Chondrocyte (in vitro differentiated cells): Measurements from ENCODE around the gene SDK2. TPM values are rescaled to one million over a fixed set of nuclear protein-coding genes. Genes with fewer than 3 reads are reported as not detected.

Source experiments
- DNase-seq: peaks from one replicate; pipeline ENCODE4 v3.0.0; 2021; ENCODE audit warnings: mixed read lengths, low spot score
- H3K27ac Mint-ChIP-seq: one replicate; pipeline ENCODE4 v1.8.0; 2021; ENCODE audit warnings: mild to moderate bottlenecking, moderate library complexity, mixed read lengths; ENCODE audit not compliant: unreplicated experiment
- H3K27me3 Mint-ChIP-seq: 2 replicates; pipeline ENCODE4 v1.8.0; 2021; ENCODE audit warnings: low read depth, mixed read lengths
- H3K36me3 Mint-ChIP-seq: 2 replicates; pipeline ENCODE4 v1.8.0; 2021; ENCODE audit warnings: low read depth, mixed read lengths
- H3K4me1 Mint-ChIP-seq: 2 replicates; pipeline ENCODE4 v1.8.0; 2021; ENCODE audit warnings: low read depth, mild to moderate bottlenecking, mixed read lengths
- H3K4me3 Mint-ChIP-seq: one replicate; pipeline ENCODE4 v1.8.0; 2021; ENCODE audit warnings: mild to moderate bottlenecking, moderate library complexity, mixed read lengths; ENCODE audit not compliant: unreplicated experiment
- H3K9me3 Mint-ChIP-seq: 2 replicates; pipeline ENCODE4 v1.8.0; 2021; ENCODE audit warnings: low read depth, mixed read lengths
- CTCF ChIP-seq: fragments of 200-600 bp; sonication (generic); IDR thresholded peaks from 2 replicates; pipeline ENCODE4 v1.5.0; 2021; ENCODE audit warnings: antibody characterized with exemption, mild to moderate bottlenecking, moderate library complexity
- total RNA-seq: library from RNA; stranded (reverse); gene quantifications from 3 replicates; pipeline ENCODE4 v1.2.1, GENCODE V29; 2021

Gene SDK2
- total RNA-seq, 1 donor from 2014 or later, result 15.8 TPM

DNA sequence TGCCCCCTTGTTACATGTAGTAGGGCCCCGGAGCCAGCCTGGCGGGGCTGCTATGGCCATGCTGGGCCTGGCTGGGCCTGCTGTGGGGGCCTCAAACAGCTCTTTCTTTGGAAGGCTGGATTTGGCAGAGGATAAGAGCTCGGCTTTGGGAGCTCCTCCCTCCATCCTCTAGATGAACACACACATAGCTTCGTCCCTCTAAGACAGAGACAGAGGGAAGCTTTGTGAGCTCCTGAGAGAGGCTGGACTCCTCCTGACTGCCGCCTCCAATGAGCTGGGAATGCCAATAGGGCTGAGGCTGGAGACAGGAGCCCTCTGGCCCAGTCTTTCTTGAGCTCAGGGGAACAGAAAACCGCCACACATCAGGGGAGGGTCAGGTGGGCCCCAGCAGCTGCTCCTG is 295.1 kb downstream of the SDK2 start:
- Mint-ChIP-seq H3K4me3 (no peak overlapping the region), H3K9me3 (no peaks in the 10 kb centered on the region), H3K27ac (no peak overlapping the region), H3K36me3 (peaks cover 5% of the 10 kb centered on the region), H3K27me3 (no peaks in the 10 kb centered on the region), H3K4me1 (peaks cover 10% of the 10 kb centered on the region)
- no peak for TF ChIP-seq CTCF
- no peak for DNase-seq

DNA sequence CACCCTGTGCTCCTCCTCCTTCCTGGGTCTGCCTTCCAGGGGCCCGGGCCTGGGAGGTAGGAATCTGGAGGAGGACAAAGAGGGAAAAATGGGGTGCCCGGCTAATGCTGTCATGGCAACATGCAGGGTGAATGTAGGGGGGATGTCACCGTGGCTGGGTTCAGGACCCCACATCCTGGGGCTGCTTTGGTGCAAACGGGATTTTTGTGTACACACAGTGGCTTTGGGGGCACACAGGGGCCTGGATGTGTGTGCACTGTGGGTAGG is 295.5 kb downstream of the SDK2 start:
- DNase-seq, result no peak
- Mint-ChIP-seq H3K4me1 (peaks cover 13% of the 10 kb centered on the region), H3K4me3 (no peak overlapping the region), H3K36me3 (peaks cover 5% of the 10 kb centered on the region), H3K9me3 (no peaks in the 10 kb centered on the region), H3K27ac (no peak overlapping the region), H3K27me3 (no peaks in the 10 kb centered on the region)
- TF ChIP-seq CTCF, result no peak

GRCh38 chr17:73348018-73348828 is 296.0 kb downstream of the SDK2 start:
- DNase-seq, result no peak
- TF ChIP-seq CTCF, result no peak
- no peak overlapping the region for H3K27ac Mint-ChIP-seq
- H3K9me3 Mint-ChIP-seq, result no peaks in the 10 kb centered on the region
- no peaks in the 10 kb centered on the region for H3K27me3 Mint-ChIP-seq
- no peak overlapping the region for H3K4me3 Mint-ChIP-seq
- peaks cover 19% of the 10 kb centered on the region for H3K4me1 Mint-ChIP-seq
- H3K36me3 Mint-ChIP-seq, result peaks cover 5% of the 10 kb centered on the region

DNA sequence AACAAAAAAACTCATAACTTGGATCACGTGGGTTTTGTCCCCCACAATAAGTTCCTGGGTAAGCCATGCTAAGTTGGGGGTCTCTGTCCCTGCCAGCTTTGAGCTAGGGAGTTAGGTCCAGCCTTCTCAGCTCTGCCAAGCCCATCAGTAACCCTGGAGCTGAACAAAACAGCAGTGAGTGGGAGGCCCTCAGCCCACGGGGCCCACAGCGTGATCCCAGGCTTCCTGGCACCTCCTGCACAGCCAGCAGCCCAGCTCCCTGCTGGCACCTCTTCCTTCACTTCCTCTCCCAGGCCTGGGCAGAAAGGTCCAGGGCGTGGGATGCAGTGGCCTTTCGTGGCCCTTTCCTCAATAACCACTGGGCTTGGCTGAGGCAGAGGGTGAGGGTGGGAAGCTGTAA is 296.9 kb downstream of the SDK2 start:
- no peak overlapping the region for H3K4me3 Mint-ChIP-seq
- H3K36me3 Mint-ChIP-seq, result peaks cover 5% of the 10 kb centered on the region
- DNase-seq, result no peak
- H3K27ac Mint-ChIP-seq, result no peak overlapping the region
- H3K9me3 Mint-ChIP-seq, result no peaks in the 10 kb centered on the region
- no peaks in the 10 kb centered on the region for H3K27me3 Mint-ChIP-seq
- TF ChIP-seq CTCF, result no peak
- H3K4me1 Mint-ChIP-seq, result peaks cover 26% of the 10 kb centered on the region

- TF ChIP-seq CTCF, result no peak
- no peaks in the 10 kb centered on the region for H3K9me3 Mint-ChIP-seq
- DNase-seq, result no peak
- H3K4me3 Mint-ChIP-seq, result no peak overlapping the region
- no peak overlapping the region for H3K27ac Mint-ChIP-seq
- H3K36me3 Mint-ChIP-seq, result no peaks in the 10 kb centered on the region
- peaks cover 33% of the 10 kb centered on the region for H3K4me1 Mint-ChIP-seq
- H3K27me3 Mint-ChIP-seq, result no peaks in the 10 kb centered on the region
These were observed 297.6 kb downstream of the SDK2 start for GRCh38 chr17:73346501-73347162.
